Lung (tissue), 12 donors: ENCODE measurements around the gene TMSB10. TPM values are rescaled to one million over a fixed set of nuclear protein-coding genes. Genes with fewer than 3 reads are reported as not detected.

ENCODE experiments used
- ATAC-seq: fragments of 200-7000 bp; cut with Tn5 transposase; one replicate; pipeline ENCODE4 v1.9.1; 2020; ENCODE audit warnings: moderate number of reproducible peaks; ENCODE audit not compliant: insufficient read depth, low FRiP score
- DNase-seq, 3 donors: peaks; one replicate each; pipeline ENCODE4 v3.0.0-alpha.2; 2013 to 2017
- H3K27ac ChIP-seq, 2 donors: one replicate each; pipeline ENCODE4 v1.5.1; 2013; ENCODE audit warnings: mild to moderate bottlenecking in 2 of 2, moderate library complexity in 2 of 2, control low read depth in 1 of 2, inconsistent platforms in 1 of 2, low read depth in 1 of 2, low read length in 1 of 2
- H3K27me3 ChIP-seq, 3 donors: one replicate each; pipeline ENCODE4 v1.5.1; 2013; ENCODE audit warnings: low read length in 2 of 3; ENCODE audit not compliant: control insufficient read depth in 3 of 3, insufficient read depth in 3 of 3
- H3K36me3 ChIP-seq, 4 donors: one replicate each; pipeline ENCODE4 v1.5.1; 2013; ENCODE audit warnings: low read length in 4 of 4, mild to moderate bottlenecking in 1 of 4, moderate library complexity in 1 of 4; ENCODE audit not compliant: control insufficient read depth in 4 of 4, insufficient read depth in 4 of 4
- H3K4me1 ChIP-seq, 5 donors: one replicate each; pipeline ENCODE4 v1.5.1; 2013; ENCODE audit warnings: low read length in 5 of 5, mild to moderate bottlenecking in 2 of 5, moderate library complexity in 1 of 5; ENCODE audit not compliant: control insufficient read depth in 5 of 5, insufficient read depth in 5 of 5
- H3K4me3 ChIP-seq: one replicate; pipeline ENCODE4 v1.5.1; 2013; ENCODE audit warnings: mild to moderate bottlenecking, control low read depth, moderate library complexity
- H3K9ac ChIP-seq, 2 donors: one replicate each; pipeline ENCODE4 v1.5.1; 2013; ENCODE audit warnings: low read length in 2 of 2, control low read depth in 1 of 2; ENCODE audit not compliant: insufficient read depth in 1 of 2
- H3K9me3 ChIP-seq, 4 donors: one replicate each; pipeline ENCODE4 v1.5.1; 2013; ENCODE audit warnings: low read length in 3 of 4, mild to moderate bottlenecking in 1 of 4, moderate library complexity in 1 of 4; ENCODE audit not compliant: control insufficient read depth in 4 of 4, insufficient read depth in 3 of 4
- CTCF ChIP-seq: IDR thresholded peaks from 2 replicates; pipeline ENCODE4 v1.5.1; 2012; ENCODE audit warnings: mild to moderate bottlenecking; ENCODE audit errors: control extremely low read depth, extremely low read depth
- WGBS, 2 donors: extraction: QIAGEN DNeasy Blood & Tissue Kit; methylation state at CpG; one replicate each; pipeline ENCODE4 v1.1.7; 2013; 5-methylcytosine and 5-hydroxymethylcytosine counted together
- polyA plus RNA-seq, 2 donors: library from polyadenylated mRNA; stranded (reverse); fragments of 200-250 nt; gene quantifications; one replicate each; pipeline ENCODE4 v1.2.1, GENCODE V29; 2013
- total RNA-seq, 2 donors: library from RNA; depleted of rRNA in 1 of 2; stranded (reverse); fragments of >200 nt in 1 of 2; gene quantifications; one replicate each; pipeline ENCODE4 v1.2.1, GENCODE V29; 2014 to 2021
- donor health status: control.
- donor health status: control.
- donor health status: Bipolar disorder and iron deficiency.
- donor health status: healthy.
- donor health status: DM: yes; HTN: yes; CAD: no.

The TMSB10 gene
- total and polyA plus RNA-seq, 4 donors, result 1,849 to 6,202 (median 2,498) TPM

GRCh38 chr2:84891355-84892010 lies 14.0 kb upstream of the TMSB10 start:
- DNase-seq (no peak), ATAC-seq (no peak)
- Histone ChIP-seq H3K9me3 (no peaks in the 10 kb centered on the region), H3K27ac (no peak overlapping the region), H3K36me3 (no peaks in the 10 kb centered on the region), H3K27me3 (no peaks in the 10 kb centered on the region), H3K4me3 (no peak overlapping the region), H3K4me1 (peaks cover 0 to 21% (median 4%) of the 10 kb centered on the region in 5 donors), H3K9ac (no peak overlapping the region)
- WGBS, 2 donors, result 82 to 87% methylated on average over 12 of the region's 12 CpGs
- no peak for TF ChIP-seq CTCF

- no peaks in the 10 kb centered on the region for H3K27me3 ChIP-seq
- no peak overlapping the region for H3K4me3 ChIP-seq
- H3K9me3 ChIP-seq, result no peaks in the 10 kb centered on the region
- H3K36me3 ChIP-seq, result no peaks in the 10 kb centered on the region
- ATAC-seq (no peak), DNase-seq (no peak)
- 83 to 87% methylated on average over 6 of the region's 6 CpGs for WGBS, 2 donors
- peaks cover 2 to 29% (median 4%) of the 10 kb centered on the region in 5 donors for H3K4me1 ChIP-seq
- no peak overlapping the region for H3K27ac ChIP-seq
- no peak overlapping the region for H3K9ac ChIP-seq
- TF ChIP-seq CTCF, result no peak
Observed at GRCh38 chr2:84894131-84894586, 11.3 kb upstream of the TMSB10 start.

- 32 to 41% methylated on average over 7 of the region's 7 CpGs for WGBS, 2 donors
- Histone ChIP-seq H3K36me3 (no peaks in the 10 kb centered on the region), H3K27me3 (no peaks in the 10 kb centered on the region), H3K4me3 (no peak overlapping the region), H3K27ac (peak overlapping the region in 1 of 2 donors; percentile 13), H3K9ac (no peak overlapping the region), H3K9me3 (no peaks in the 10 kb centered on the region), H3K4me1 (peaks cover 3 to 33% (median 4%) of the 10 kb centered on the region in 5 donors)
- DNase-seq, result peak in 1 of 3 donors; percentile 42
- no peak for ATAC-seq
- no peak for TF ChIP-seq CTCF
Observed at GRCh38 chr2:84894758-84895520, 10.5 kb upstream of the TMSB10 start.
